Adrenal gland (tissue), 12 donors: ENCODE measurements around the gene CA10. TPM values are rescaled to one million over a fixed set of nuclear protein-coding genes. Genes with fewer than 3 reads are reported as not detected.

ENCODE experiments used
- DNase-seq, 7 donors: peaks; one replicate each; pipeline ENCODE4 v3.0.0-alpha.2; 2019 to 2020
- H3K27ac ChIP-seq, 5 donors: fragments of 200-600 bp; sonication (generic) in 4 of 5; 1 replicate in 3 of 5; 2 replicates in 2 of 5; pipeline versions ENCODE4 v1.5.1 to v1.8.0; 2016 to 2020; ENCODE audit warnings: mild to moderate bottlenecking in 1 of 5
- H3K27me3 ChIP-seq: fragments of 200-600 bp; 2 replicates; pipeline ENCODE4 v1.8.0; 2021
- H3K36me3 ChIP-seq, 2 donors: fragments of 200-600 bp; replicated peaks in 1 of 2; 1 replicate in 1 of 2; 2 replicates in 1 of 2; pipeline versions ENCODE4 v1.5.1 to v1.8.0; 2018 to 2022
- H3K4me1 ChIP-seq, 2 donors: fragments of 200-600 bp; replicated peaks in 1 of 2; 1 replicate in 1 of 2; 2 replicates in 1 of 2; pipeline versions ENCODE4 v1.5.1 to v1.8.0; 2018 to 2021
- H3K4me3 ChIP-seq, 4 donors: fragments of 200-600 bp; sonication (generic) in 3 of 4; one replicate each; pipeline ENCODE4 v1.5.1; 2016 to 2018
- H3K9me3 ChIP-seq, 3 donors: fragments of 200-600 bp; sonication (generic) in 1 of 3; replicated peaks in 1 of 3; 1 replicate in 2 of 3; 2 replicates in 1 of 3; pipeline versions ENCODE4 v1.5.1 to v1.8.0; 2016 to 2021
- POLR2A ChIP-seq, 2 donors: fragments of 450-650 bp; IDR thresholded peaks; one replicate each; pipeline ENCODE4 v1.6.1; 2017; ENCODE audit warnings: antibody characterized with exemption in 2 of 2, mild to moderate bottlenecking in 2 of 2, moderate library complexity in 1 of 2
- WGBS, 4 donors: extraction: QIAGEN DNeasy Blood & Tissue Kit in 2 of 4; methylation state at CpG; one replicate each; pipeline versions ENCODE4 v1.1.5 to v1.1.7; 2013 to 2017; 5-methylcytosine and 5-hydroxymethylcytosine counted together
- intact Hi-C, 2 donors: fragments of 100-400 bp; cut with DNase I; formaldehyde crosslinking; loops; one replicate each; pipeline versions ENCODE4 v1.14.1 to v1.15.0; 2022 to 2023
- polyA plus RNA-seq, 3 donors: library from polyadenylated mRNA; stranded (reverse); fragments of 200-250 nt in 2 of 3; fragments of 350-450 nt in 1 of 3; fragmentation: Illumina TruSeq in 1 of 3; extraction: RNeasy Lipid Tissue Mini Kit (QIAGEN cat#74804) in 1 of 3; gene quantifications; one replicate each; pipeline ENCODE4 v1.2.3, GENCODE V29; 2013 to 2014
- total RNA-seq, 9 donors: library from RNA; depleted of rRNA in 4 of 9; stranded (reverse); fragments of >200 nt in 4 of 9; fragments of 120-200 nt in 1 of 9; fragmentation: NEBNext Ultra II Directional in 1 of 9; extraction: Animal tissue kit (Norgen Biotek cat#: 25700) in 1 of 9; gene quantifications; one replicate each; pipeline versions ENCODE4 v1.1.0 to v1.2.4, GENCODE V29; 2013 to 2023
- TF ChIP-seq, protein P1 (sequence below), 6 experiments: fragments of 450-650 bp in 4 of 6; fragments of 200-600 bp in 2 of 6; sonication (generic) in 1 of 6; IDR thresholded peaks; 1 replicate in 5 of 6; 2 replicates in 1 of 6; pipeline versions ENCODE4 v1.5.1 to v1.8.0; 2016 to 2021; ENCODE audit warnings: antibody characterized with exemption in 6 of 6, mild to moderate bottlenecking in 2 of 6, moderate library complexity in 1 of 6
- donor health status: healthy with polysubstance abuse.
- donor health status: Bipolar disorder and iron deficiency.
- donor health status: DM: yes; HTN: yes; CAD: no.
- donor health status: DM: no; HTN: no; CAD: no.
- donor health status: DM: no; HTN: no; CAD: no.
- donor health status: DM: yes; HTN: yes; CAD: no.

Gene CA10
- total and polyA plus RNA-seq, 12 donors = 0.27 to 3.1 (median 2.5) TPM; not detected in 5

DNA sequence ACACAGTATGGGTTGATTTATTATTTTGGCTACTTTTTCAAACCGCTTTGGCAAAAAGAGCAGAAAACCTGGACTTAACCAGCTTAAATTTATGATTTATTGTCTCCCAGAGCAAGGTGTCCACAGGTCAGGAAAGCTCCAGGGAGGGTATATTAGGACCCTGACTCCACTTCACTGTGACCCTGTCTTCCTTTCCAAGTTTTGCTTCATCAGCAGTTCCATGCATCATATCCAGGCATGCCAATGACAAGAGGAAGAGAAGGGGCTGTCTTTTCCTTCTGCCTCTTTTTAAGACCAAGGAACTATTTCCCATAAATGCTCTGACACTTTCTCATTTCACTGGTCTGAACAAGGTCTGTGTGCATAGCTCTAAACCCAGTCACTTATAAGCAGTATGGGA is 316.8 kb downstream of the CA10 start:
- Histone ChIP-seq H3K9me3 (no peaks in the 10 kb centered on the region), H3K4me3 (no peak overlapping the region), H3K27me3 (no peaks in the 10 kb centered on the region), H3K27ac (no peak overlapping the region), H3K36me3 (no peaks in the 10 kb centered on the region), H3K4me1 (no peaks in the 10 kb centered on the region)
- TF ChIP-seq POLR2A (IDR thresholded peaks at IDR 0.05) = no peak
- TF ChIP-seq, protein P1, sequence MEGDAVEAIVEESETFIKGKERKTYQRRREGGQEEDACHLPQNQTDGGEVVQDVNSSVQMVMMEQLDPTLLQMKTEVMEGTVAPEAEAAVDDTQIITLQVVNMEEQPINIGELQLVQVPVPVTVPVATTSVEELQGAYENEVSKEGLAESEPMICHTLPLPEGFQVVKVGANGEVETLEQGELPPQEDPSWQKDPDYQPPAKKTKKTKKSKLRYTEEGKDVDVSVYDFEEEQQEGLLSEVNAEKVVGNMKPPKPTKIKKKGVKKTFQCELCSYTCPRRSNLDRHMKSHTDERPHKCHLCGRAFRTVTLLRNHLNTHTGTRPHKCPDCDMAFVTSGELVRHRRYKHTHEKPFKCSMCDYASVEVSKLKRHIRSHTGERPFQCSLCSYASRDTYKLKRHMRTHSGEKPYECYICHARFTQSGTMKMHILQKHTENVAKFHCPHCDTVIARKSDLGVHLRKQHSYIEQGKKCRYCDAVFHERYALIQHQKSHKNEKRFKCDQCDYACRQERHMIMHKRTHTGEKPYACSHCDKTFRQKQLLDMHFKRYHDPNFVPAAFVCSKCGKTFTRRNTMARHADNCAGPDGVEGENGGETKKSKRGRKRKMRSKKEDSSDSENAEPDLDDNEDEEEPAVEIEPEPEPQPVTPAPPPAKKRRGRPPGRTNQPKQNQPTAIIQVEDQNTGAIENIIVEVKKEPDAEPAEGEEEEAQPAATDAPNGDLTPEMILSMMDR (IDR thresholded peaks at IDR 0.05) = no peak
- intact Hi-C loops = no loop called here
- no peak for DNase-seq
- 50 to 61% (median 50%) methylated on average over 1 of the region's 1 CpG for WGBS, 4 donors

DNA sequence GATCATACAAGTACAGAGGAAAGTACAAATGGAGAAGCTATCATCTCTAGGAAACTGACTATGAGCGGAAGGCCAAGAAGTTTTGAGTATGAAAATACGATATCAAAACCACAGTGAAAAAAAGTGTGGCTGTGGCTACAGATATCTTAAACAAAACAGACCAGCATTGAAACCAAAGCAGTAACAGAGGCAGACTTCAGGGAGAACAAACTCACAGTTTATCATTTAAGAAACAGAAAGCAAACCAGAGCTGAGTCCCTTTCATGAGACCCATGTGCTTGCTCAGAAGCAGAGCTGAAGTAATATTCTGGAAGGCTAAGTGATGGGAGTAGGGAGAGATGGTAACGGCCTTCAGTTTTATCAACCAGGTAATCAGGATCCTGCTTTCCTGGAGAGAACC is 317.8 kb downstream of the CA10 start:
- intact Hi-C loops = no loop called here
- no peaks in the 10 kb centered on the region for H3K9me3 ChIP-seq
- WGBS, 4 donors = 72 to 81% (median 77%) methylated on average over 3 of the region's 3 CpGs

DNA sequence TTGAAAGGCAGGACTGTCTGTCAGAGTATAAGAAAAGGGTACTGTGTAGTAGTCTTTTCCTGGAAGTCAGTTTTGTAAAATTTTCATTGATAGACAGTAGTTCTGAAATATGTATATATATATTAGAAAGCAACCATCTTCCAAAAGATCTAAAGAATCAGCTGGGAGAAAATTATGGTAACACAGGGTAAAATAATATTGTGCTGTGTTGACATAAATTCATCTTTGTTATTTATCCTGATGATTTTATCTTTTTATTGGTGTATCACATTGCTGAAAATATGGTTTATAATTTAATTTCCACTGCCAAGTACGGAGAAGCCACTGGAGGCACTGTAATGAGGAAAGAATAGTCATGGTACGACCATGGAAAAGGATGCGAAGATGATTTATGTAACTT is 324.9 kb downstream of the CA10 start:
- WGBS, 4 donors = 59 to 74% (median 68%) methylated on average over 3 of the region's 3 CpGs
- Histone ChIP-seq H3K27ac (no peak overlapping the region), H3K36me3 (no peaks in the 10 kb centered on the region), H3K27me3 (no peaks in the 10 kb centered on the region), H3K4me3 (no peak overlapping the region), H3K4me1 (no peaks in the 10 kb centered on the region), H3K9me3 (no peaks in the 10 kb centered on the region)
- no peak for TF ChIP-seq POLR2A (IDR thresholded peaks at IDR 0.05)
- TF ChIP-seq, protein P1 (IDR thresholded peaks at IDR 0.05) = no peak
- DNase-seq = no peak
- intact Hi-C loops = no loop called here

More for the DNA sequence above, 317.8 kb downstream of the CA10 start:
- DNase-seq = no peak
- TF ChIP-seq POLR2A (IDR thresholded peaks at IDR 0.05) = no peak
- TF ChIP-seq, protein P1 (IDR thresholded peaks at IDR 0.05) = no peak
- H3K4me1 ChIP-seq = no peaks in the 10 kb centered on the region
- H3K4me3 ChIP-seq = no peak overlapping the region
- H3K27ac ChIP-seq = no peak overlapping the region
- H3K27me3 ChIP-seq = no peaks in the 10 kb centered on the region
- H3K36me3 ChIP-seq = no peaks in the 10 kb centered on the region

DNA sequence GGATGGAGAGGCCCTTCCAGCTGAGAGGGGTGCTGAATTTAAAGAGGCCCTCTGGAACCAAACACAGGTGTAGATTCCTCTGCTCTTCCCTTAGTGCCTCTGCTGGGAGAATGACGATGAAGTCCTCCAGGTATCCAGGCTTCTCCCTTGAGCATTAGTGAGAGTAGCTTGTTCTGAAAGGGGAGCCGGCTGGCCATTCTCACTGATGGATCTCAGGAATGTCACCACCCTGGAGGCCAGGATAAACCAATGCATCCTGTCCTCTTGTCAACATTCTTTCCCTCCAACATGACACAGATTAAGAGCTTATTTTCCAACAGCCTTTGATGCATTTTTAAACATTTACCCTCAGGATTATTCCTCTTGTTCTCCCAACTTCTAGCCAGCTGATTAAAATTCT is 325.5 kb downstream of the CA10 start:
- H3K4me1 ChIP-seq = no peaks in the 10 kb centered on the region
- DNase-seq = no peak
- TF ChIP-seq, protein P1 (IDR thresholded peaks at IDR 0.05) = no peak
- TF ChIP-seq POLR2A (IDR thresholded peaks at IDR 0.05) = no peak
- no peak overlapping the region for H3K27ac ChIP-seq
- H3K36me3 ChIP-seq = no peaks in the 10 kb centered on the region
- intact Hi-C loops = no loop called here
- 33 to 60% (median 46%) methylated on average over 1 to 2 of the region's 2 CpGs for WGBS, 4 donors
- H3K4me3 ChIP-seq = no peak overlapping the region
- no peaks in the 10 kb centered on the region for H3K27me3 ChIP-seq
- no peaks in the 10 kb centered on the region for H3K9me3 ChIP-seq
